HepG2 (cell line): ENCODE measurements around the gene PIGA.

ENCODE experiments used
- CHD2 ChIP-seq: IDR thresholded peaks from 2 replicates; pipeline ENCODE4 v1.6.1; 2011; ENCODE audit warnings: low read depth, low read length, improper control_type of control experiment
- EZH2 ChIP-seq: conservative IDR thresholded peaks from 2 replicates; pipeline ENCODE4 v1.6.1; 2012; ENCODE audit warnings: mild to moderate bottlenecking, low read depth, low read length, moderate library complexity
- MTA1 ChIP-seq: sonication (generic); formaldehyde crosslinking; IDR thresholded peaks from 2 replicates; pipeline ENCODE4 v1.4.0; 2020; ENCODE audit warnings: missing genetic modification reagents, mild to moderate bottlenecking, borderline replicate concordance
- RBAK ChIP-seq: sonication (generic); formaldehyde crosslinking; IDR thresholded peaks from 2 replicates; pipeline ENCODE4 v1.5.1; 2020; ENCODE audit warnings: mild to moderate bottlenecking, missing genetic modification reagents
- SMC3 ChIP-seq: IDR thresholded peaks from 2 replicates; pipeline ENCODE4 v1.6.1; 2011; ENCODE audit warnings: low read length, improper control_type of control experiment
- TOE1 ChIP-seq: sonication (generic); formaldehyde crosslinking; IDR thresholded peaks from 2 replicates; pipeline ENCODE4 v1.4.0; 2020; ENCODE audit warnings: mild to moderate bottlenecking, missing genetic modification reagents
- ZBTB7A ChIP-seq: sonication (generic); formaldehyde crosslinking; IDR thresholded peaks from 2 replicates; pipeline ENCODE4 v1.8.0; 2022; ENCODE audit warnings: mild to moderate bottlenecking, missing genetic modification reagents
- ZNF766 ChIP-seq: sonication (generic); formaldehyde crosslinking; IDR thresholded peaks from 2 replicates; pipeline ENCODE4 v1.5.0; 2020; ENCODE audit warnings: missing genetic modification reagents, borderline replicate concordance
- TF ChIP-seq, protein P1 (sequence below): sonication (generic); formaldehyde crosslinking; conservative IDR thresholded peaks from 2 replicates; pipeline ENCODE4 v1.4.0; 2020; ENCODE audit warnings: missing genetic modification reagents
- TF ChIP-seq, protein P2 (sequence below): sonication (generic); formaldehyde crosslinking; IDR thresholded peaks from 2 replicates; pipeline ENCODE4 v1.5.1; 2020; ENCODE audit warnings: mild to moderate bottlenecking, missing genetic modification reagents, borderline replicate concordance
- TF ChIP-seq, protein P3 (sequence below): sonication (generic); formaldehyde crosslinking; IDR thresholded peaks from 2 replicates; pipeline ENCODE4 v1.5.1; 2020; ENCODE audit warnings: mild to moderate bottlenecking, missing genetic modification reagents, moderate library complexity
- TF ChIP-seq, protein P4 (sequence below), 2 experiments: sonication (generic) in 1 of 2; formaldehyde crosslinking in 1 of 2; IDR thresholded peaks; 2 replicates each; pipeline versions ENCODE4 v1.5.1 to v1.6.1; 2011 to 2020; ENCODE audit warnings: borderline replicate concordance in 1 of 2, low read depth in 1 of 2, low read length in 1 of 2, mild to moderate bottlenecking in 1 of 2, missing genetic modification reagents in 1 of 2, moderate library complexity in 1 of 2
- TF ChIP-seq, protein P5 (sequence below): sonication (generic); formaldehyde crosslinking; IDR thresholded peaks from 2 replicates; pipeline ENCODE4 v1.5.0; 2020; ENCODE audit warnings: mild to moderate bottlenecking, missing genetic modification reagents, moderate library complexity

DNA sequence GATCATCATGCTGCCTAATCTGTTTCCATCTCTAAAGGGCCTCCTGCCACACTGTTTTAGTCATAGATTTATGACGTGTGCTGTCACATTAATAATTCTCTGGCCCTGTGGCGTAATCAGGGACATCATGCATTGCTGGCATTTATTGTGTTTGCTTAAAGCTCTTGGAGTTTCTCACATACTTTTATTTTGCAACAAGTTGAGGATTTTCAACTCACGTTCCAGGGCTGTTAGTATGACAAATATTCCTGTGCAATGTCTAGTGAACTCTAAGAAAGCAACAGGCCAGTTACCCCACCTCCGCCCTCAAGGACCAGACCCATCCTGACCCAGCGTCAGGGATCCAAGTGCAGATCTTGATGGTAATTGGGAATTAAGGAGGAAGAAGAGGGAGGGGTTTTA lies 7.8 kb upstream of the PIGA start:
- TF ChIP-seq, protein P1, sequence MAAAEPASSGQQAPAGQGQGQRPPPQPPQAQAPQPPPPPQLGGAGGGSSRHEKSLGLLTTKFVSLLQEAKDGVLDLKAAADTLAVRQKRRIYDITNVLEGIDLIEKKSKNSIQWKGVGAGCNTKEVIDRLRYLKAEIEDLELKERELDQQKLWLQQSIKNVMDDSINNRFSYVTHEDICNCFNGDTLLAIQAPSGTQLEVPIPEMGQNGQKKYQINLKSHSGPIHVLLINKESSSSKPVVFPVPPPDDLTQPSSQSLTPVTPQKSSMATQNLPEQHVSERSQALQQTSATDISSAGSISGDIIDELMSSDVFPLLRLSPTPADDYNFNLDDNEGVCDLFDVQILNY (CRISPR knock-in tag) = no peak
- TF ChIP-seq ZNF766 (CRISPR knock-in tag) (no peak), ZBTB7A (CRISPR knock-in tag) (no peak), CHD2 (no peak), RBAK (CRISPR knock-in tag) (no peak), TOE1 (CRISPR knock-in tag) (no peak), MTA1 (no peak), EZH2 (no peak), SMC3 (no peak)
- TF ChIP-seq, protein P2, sequence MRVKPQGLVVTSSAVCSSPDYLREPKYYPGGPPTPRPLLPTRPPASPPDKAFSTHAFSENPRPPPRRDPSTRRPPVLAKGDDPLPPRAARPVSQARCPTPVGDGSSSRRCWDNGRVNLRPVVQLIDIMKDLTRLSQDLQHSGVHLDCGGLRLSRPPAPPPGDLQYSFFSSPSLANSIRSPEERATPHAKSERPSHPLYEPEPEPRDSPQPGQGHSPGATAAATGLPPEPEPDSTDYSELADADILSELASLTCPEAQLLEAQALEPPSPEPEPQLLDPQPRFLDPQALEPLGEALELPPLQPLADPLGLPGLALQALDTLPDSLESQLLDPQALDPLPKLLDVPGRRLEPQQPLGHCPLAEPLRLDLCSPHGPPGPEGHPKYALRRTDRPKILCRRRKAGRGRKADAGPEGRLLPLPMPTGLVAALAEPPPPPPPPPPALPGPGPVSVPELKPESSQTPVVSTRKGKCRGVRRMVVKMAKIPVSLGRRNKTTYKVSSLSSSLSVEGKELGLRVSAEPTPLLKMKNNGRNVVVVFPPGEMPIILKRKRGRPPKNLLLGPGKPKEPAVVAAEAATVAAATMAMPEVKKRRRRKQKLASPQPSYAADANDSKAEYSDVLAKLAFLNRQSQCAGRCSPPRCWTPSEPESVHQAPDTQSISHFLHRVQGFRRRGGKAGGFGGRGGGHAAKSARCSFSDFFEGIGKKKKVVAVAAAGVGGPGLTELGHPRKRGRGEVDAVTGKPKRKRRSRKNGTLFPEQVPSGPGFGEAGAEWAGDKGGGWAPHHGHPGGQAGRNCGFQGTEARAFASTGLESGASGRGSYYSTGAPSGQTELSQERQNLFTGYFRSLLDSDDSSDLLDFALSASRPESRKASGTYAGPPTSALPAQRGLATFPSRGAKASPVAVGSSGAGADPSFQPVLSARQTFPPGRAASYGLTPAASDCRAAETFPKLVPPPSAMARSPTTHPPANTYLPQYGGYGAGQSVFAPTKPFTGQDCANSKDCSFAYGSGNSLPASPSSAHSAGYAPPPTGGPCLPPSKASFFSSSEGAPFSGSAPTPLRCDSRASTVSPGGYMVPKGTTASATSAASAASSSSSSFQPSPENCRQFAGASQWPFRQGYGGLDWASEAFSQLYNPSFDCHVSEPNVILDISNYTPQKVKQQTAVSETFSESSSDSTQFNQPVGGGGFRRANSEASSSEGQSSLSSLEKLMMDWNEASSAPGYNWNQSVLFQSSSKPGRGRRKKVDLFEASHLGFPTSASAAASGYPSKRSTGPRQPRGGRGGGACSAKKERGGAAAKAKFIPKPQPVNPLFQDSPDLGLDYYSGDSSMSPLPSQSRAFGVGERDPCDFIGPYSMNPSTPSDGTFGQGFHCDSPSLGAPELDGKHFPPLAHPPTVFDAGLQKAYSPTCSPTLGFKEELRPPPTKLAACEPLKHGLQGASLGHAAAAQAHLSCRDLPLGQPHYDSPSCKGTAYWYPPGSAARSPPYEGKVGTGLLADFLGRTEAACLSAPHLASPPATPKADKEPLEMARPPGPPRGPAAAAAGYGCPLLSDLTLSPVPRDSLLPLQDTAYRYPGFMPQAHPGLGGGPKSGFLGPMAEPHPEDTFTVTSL (CRISPR knock-in tag) = no peak
- TF ChIP-seq, protein P3, sequence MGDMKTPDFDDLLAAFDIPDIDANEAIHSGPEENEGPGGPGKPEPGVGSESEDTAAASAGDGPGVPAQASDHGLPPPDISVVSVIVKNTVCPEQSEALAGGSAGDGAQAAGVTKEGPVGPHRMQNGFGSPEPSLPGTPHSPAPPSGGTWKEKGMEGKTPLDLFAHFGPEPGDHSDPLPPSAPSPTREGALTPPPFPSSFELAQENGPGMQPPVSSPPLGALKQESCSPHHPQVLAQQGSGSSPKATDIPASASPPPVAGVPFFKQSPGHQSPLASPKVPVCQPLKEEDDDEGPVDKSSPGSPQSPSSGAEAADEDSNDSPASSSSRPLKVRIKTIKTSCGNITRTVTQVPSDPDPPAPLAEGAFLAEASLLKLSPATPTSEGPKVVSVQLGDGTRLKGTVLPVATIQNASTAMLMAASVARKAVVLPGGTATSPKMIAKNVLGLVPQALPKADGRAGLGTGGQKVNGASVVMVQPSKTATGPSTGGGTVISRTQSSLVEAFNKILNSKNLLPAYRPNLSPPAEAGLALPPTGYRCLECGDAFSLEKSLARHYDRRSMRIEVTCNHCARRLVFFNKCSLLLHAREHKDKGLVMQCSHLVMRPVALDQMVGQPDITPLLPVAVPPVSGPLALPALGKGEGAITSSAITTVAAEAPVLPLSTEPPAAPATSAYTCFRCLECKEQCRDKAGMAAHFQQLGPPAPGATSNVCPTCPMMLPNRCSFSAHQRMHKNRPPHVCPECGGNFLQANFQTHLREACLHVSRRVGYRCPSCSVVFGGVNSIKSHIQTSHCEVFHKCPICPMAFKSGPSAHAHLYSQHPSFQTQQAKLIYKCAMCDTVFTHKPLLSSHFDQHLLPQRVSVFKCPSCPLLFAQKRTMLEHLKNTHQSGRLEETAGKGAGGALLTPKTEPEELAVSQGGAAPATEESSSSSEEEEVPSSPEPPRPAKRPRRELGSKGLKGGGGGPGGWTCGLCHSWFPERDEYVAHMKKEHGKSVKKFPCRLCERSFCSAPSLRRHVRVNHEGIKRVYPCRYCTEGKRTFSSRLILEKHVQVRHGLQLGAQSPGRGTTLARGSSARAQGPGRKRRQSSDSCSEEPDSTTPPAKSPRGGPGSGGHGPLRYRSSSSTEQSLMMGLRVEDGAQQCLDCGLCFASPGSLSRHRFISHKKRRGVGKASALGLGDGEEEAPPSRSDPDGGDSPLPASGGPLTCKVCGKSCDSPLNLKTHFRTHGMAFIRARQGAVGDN = no peak
- TF ChIP-seq, protein P4, sequence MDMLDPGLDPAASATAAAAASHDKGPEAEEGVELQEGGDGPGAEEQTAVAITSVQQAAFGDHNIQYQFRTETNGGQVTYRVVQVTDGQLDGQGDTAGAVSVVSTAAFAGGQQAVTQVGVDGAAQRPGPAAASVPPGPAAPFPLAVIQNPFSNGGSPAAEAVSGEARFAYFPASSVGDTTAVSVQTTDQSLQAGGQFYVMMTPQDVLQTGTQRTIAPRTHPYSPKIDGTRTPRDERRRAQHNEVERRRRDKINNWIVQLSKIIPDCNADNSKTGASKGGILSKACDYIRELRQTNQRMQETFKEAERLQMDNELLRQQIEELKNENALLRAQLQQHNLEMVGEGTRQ (IDR thresholded peaks at IDR 0.05; ENCODE audit: low read depth, low read length) = no peak
- TF ChIP-seq, protein P4 (CRISPR knock-in tag; IDR thresholded peaks at IDR 0.05; ENCODE audit: borderline replicate concordance) = no peak
- TF ChIP-seq, protein P5, sequence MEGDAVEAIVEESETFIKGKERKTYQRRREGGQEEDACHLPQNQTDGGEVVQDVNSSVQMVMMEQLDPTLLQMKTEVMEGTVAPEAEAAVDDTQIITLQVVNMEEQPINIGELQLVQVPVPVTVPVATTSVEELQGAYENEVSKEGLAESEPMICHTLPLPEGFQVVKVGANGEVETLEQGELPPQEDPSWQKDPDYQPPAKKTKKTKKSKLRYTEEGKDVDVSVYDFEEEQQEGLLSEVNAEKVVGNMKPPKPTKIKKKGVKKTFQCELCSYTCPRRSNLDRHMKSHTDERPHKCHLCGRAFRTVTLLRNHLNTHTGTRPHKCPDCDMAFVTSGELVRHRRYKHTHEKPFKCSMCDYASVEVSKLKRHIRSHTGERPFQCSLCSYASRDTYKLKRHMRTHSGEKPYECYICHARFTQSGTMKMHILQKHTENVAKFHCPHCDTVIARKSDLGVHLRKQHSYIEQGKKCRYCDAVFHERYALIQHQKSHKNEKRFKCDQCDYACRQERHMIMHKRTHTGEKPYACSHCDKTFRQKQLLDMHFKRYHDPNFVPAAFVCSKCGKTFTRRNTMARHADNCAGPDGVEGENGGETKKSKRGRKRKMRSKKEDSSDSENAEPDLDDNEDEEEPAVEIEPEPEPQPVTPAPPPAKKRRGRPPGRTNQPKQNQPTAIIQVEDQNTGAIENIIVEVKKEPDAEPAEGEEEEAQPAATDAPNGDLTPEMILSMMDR = no peak
